Neural progenitor cell (in vitro differentiated cells): ENCODE data around the gene TMPRSS6. TPM values are rescaled to one million over a fixed set of nuclear protein-coding genes. Genes with fewer than 3 reads are reported as not detected.

ENCODE experiments used
- DNase-seq: peaks from one replicate; pipeline ENCODE4 v3.0.0-alpha.2; 2016; ENCODE audit warnings: low spot score
- H2AFZ ChIP-seq: fragments of 200-600 bp; sonication (generic); replicated peaks from 2 replicates; pipeline ENCODE4 v1.6.1; 2016; ENCODE audit warnings: antibody characterized with exemption
- H3F3A ChIP-seq: fragments of 200-600 bp; sonication (generic); 2 replicates; pipeline ENCODE4 v1.6.1; 2016; ENCODE audit warnings: antibody characterized with exemption, low read depth
- H3K27ac ChIP-seq: fragments of 200-600 bp; sonication (generic); 2 replicates; pipeline ENCODE4 v1.5.1; 2016; ENCODE audit warnings: mild to moderate bottlenecking
- H3K27me3 ChIP-seq: fragments of 200-600 bp; sonication (generic); 2 replicates; pipeline ENCODE4 v1.6.1; 2016; ENCODE audit warnings: mild to moderate bottlenecking, moderate library complexity
- H3K36me3 ChIP-seq: fragments of 200-600 bp; sonication (generic); 2 replicates; pipeline ENCODE4 v1.5.1; 2016
- H3K4me1 ChIP-seq: fragments of 200-600 bp; sonication (generic); 2 replicates; pipeline ENCODE4 v1.6.1; 2016; ENCODE audit warnings: mixed run types
- H3K4me2 ChIP-seq: fragments of 200-600 bp; sonication (generic); 2 replicates; pipeline ENCODE4 v1.6.1; 2016
- H3K4me3 ChIP-seq: fragments of 200-600 bp; sonication (generic); 2 replicates; pipeline ENCODE4 v1.5.1; 2016
- H3K79me2 ChIP-seq: fragments of 200-600 bp; sonication (generic); 2 replicates; pipeline ENCODE4 v1.6.1; 2016; ENCODE audit warnings: low read depth
- H3K9ac ChIP-seq: fragments of 200-600 bp; sonication (generic); 2 replicates; pipeline ENCODE4 v1.6.1; 2016
- H3K9me3 ChIP-seq: fragments of 200-600 bp; sonication (generic); 2 replicates; pipeline ENCODE4 v1.5.1; 2016; ENCODE audit warnings: low read depth
- H4K20me1 ChIP-seq: fragments of 200-600 bp; sonication (generic); 2 replicates; pipeline ENCODE4 v1.6.1; 2016; ENCODE audit warnings: low read depth
- H3K27ac Mint-ChIP-seq: 3 replicates; pipeline ENCODE4 v1.8.0; 2021; ENCODE audit warnings: mixed read lengths
- H3K27me3 Mint-ChIP-seq: 2 replicates; pipeline ENCODE4 v1.8.0; 2022; ENCODE audit warnings: low read depth, mild to moderate bottlenecking, inconsistent platforms, moderate library complexity, mixed read lengths; ENCODE audit not compliant: insufficient read depth
- H3K36me3 Mint-ChIP-seq: 3 replicates; pipeline ENCODE4 v1.8.0; 2021; ENCODE audit warnings: mixed read lengths
- H3K4me1 Mint-ChIP-seq: 3 replicates; pipeline ENCODE4 v1.8.0; 2021; ENCODE audit warnings: mixed read lengths
- H3K4me3 Mint-ChIP-seq: 3 replicates; pipeline ENCODE4 v1.8.0; 2021; ENCODE audit warnings: mild to moderate bottlenecking, moderate library complexity, mixed read lengths
- H3K9me3 Mint-ChIP-seq: 3 replicates; pipeline ENCODE4 v1.8.0; 2020; ENCODE audit warnings: mixed read lengths
- EZH2 ChIP-seq: fragments of 200-600 bp; sonication (generic); IDR thresholded peaks from 2 replicates; pipeline ENCODE4 v1.6.1; 2017; ENCODE audit warnings: antibody characterized with exemption, mild to moderate bottlenecking, moderate library complexity
- EZH2phosphoT487 ChIP-seq: fragments of 200-600 bp; sonication (generic); IDR thresholded peaks from 2 replicates; pipeline ENCODE4 v1.6.1; 2017; ENCODE audit warnings: antibody characterized with exemption
- total RNA-seq: library from RNA; depleted of rRNA; stranded (reverse); fragments of >200 nt; gene quantifications from 2 replicates; pipeline ENCODE4 v1.2.3, GENCODE V29; 2015; ENCODE audit warnings: low replicate concordance
- TF ChIP-seq, protein P1 (sequence below): fragments of 200-600 bp; sonication (generic); IDR thresholded peaks from 2 replicates; pipeline ENCODE4 v1.5.1; 2017; ENCODE audit warnings: antibody characterized with exemption, mild to moderate bottlenecking

The TMPRSS6 gene
- total RNA-seq, 1 donor from 2014 or later = not detected

DNA sequence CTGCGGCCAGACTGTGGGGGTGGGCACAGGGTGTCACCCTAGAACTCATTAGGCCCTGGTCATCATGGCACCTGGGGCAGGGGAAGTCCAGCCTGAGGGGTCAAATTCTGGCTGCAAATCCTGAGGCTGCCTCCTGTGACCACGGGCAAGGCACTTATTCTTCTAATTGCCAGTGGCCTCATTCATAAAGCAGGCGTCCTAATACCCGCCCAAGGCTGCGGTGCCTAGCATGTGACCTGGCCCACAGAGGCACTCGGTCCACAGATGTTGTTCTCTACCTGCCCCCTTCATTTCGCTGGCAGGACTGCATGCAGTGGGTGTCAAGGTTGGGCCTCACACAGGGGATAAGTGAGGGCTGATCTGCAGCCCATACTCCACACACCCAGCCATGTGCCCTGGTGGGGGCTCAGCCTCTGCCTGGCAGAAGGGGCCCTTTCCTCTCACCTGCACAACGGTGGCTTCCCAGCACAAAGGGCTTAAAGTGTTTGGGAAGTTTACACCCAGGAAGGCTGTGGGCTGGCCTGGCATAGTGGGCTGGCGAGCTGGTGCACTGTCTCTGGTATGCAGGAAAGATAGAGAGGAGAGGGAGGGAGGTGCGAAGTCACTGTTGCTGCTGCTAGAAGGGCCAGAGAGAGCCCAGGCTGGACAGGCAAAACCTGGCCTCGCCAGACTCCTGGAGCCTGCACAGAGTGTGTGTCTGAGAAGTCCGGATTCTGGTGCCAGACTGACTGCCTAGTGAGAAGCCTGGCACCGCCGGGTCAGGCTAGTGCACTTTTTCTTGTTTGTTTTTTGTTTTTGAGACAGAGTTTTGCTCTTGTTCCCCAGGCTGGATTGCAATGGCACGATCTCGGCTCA lies 86.8 kb downstream of the TMPRSS6 start:
- Histone ChIP-seq H3K4me3 (no peak overlapping the region), H3F3A (no peaks in the 10 kb centered on the region), H3K4me2 (no peak overlapping the region), H3K79me2 (peaks cover 52% of the 10 kb centered on the region), H4K20me1 (peaks cover 42% of the 10 kb centered on the region), H3K9me3 (no peaks in the 10 kb centered on the region), H3K27ac (no peak overlapping the region), H3K36me3 (no peaks in the 10 kb centered on the region), H3K27me3 (no peaks in the 10 kb centered on the region), H3K4me1 (peaks cover 16% of the 10 kb centered on the region), H3K9ac (no peak overlapping the region), H2AFZ (no peak overlapping the region)
- DNase-seq = no peak
- no peaks in the 10 kb centered on the region for H3K9me3 Mint-ChIP-seq
- H3K4me3 Mint-ChIP-seq = no peak overlapping the region
- no peak for TF ChIP-seq EZH2phosphoT487
- no peak for TF ChIP-seq EZH2
- TF ChIP-seq, protein P1, sequence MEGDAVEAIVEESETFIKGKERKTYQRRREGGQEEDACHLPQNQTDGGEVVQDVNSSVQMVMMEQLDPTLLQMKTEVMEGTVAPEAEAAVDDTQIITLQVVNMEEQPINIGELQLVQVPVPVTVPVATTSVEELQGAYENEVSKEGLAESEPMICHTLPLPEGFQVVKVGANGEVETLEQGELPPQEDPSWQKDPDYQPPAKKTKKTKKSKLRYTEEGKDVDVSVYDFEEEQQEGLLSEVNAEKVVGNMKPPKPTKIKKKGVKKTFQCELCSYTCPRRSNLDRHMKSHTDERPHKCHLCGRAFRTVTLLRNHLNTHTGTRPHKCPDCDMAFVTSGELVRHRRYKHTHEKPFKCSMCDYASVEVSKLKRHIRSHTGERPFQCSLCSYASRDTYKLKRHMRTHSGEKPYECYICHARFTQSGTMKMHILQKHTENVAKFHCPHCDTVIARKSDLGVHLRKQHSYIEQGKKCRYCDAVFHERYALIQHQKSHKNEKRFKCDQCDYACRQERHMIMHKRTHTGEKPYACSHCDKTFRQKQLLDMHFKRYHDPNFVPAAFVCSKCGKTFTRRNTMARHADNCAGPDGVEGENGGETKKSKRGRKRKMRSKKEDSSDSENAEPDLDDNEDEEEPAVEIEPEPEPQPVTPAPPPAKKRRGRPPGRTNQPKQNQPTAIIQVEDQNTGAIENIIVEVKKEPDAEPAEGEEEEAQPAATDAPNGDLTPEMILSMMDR = no peak
- peaks cover 21% of the 10 kb centered on the region for H3K4me1 Mint-ChIP-seq
- H3K27me3 Mint-ChIP-seq = peaks cover 5% of the 10 kb centered on the region
- peaks cover 10% of the 10 kb centered on the region for H3K36me3 Mint-ChIP-seq
- H3K27ac Mint-ChIP-seq = no peak overlapping the region

- Histone ChIP-seq H4K20me1 (peaks cover 50% of the 10 kb centered on the region), H3K9me3 (no peaks in the 10 kb centered on the region), H3K79me2 (peaks cover 59% of the 10 kb centered on the region), H3K4me3 (no peak overlapping the region), H3K4me2 (no peak overlapping the region), H3K27ac (no peak overlapping the region), H3K27me3 (no peaks in the 10 kb centered on the region), H3F3A (no peaks in the 10 kb centered on the region), H3K9ac (no peak overlapping the region), H3K4me1 (peaks cover 16% of the 10 kb centered on the region), H2AFZ (no peak overlapping the region), H3K36me3 (no peaks in the 10 kb centered on the region)
- DNase-seq = peak; percentile 86
- H3K4me3 Mint-ChIP-seq = peak overlapping the region; percentile 76
- no peaks in the 10 kb centered on the region for H3K9me3 Mint-ChIP-seq
- TF ChIP-seq, protein P1 = peak; percentile 85
- no peak for TF ChIP-seq EZH2phosphoT487
- no peak overlapping the region for H3K27ac Mint-ChIP-seq
- H3K4me1 Mint-ChIP-seq = peaks cover 25% of the 10 kb centered on the region
- peaks cover 14% of the 10 kb centered on the region for H3K36me3 Mint-ChIP-seq
- peaks cover 4% of the 10 kb centered on the region for H3K27me3 Mint-ChIP-seq
Measured at GRCh38 chr22:37021710-37022482, 87.6 kb downstream of the TMPRSS6 start.

GRCh38 chr22:37021041-37021440 lies 88.5 kb downstream of the TMPRSS6 start:
- no peak for DNase-seq
- Histone ChIP-seq H3K4me2 (peak overlapping the region; percentile 87), H3K79me2 (peaks cover 68% of the 10 kb centered on the region), H4K20me1 (peaks cover 59% of the 10 kb centered on the region), H2AFZ (no peak overlapping the region), H3K27ac (no peak overlapping the region), H3K36me3 (no peaks in the 10 kb centered on the region), H3K9me3 (no peaks in the 10 kb centered on the region), H3K4me1 (peaks cover 16% of the 10 kb centered on the region), H3K27me3 (no peaks in the 10 kb centered on the region), H3K9ac (no peak overlapping the region), H3F3A (no peaks in the 10 kb centered on the region), H3K4me3 (no peak overlapping the region)
- Mint-ChIP-seq H3K27ac (no peak overlapping the region), H3K4me1 (peaks cover 28% of the 10 kb centered on the region), H3K27me3 (peaks cover 7% of the 10 kb centered on the region), H3K9me3 (no peaks in the 10 kb centered on the region), H3K36me3 (peaks cover 14% of the 10 kb centered on the region), H3K4me3 (peak overlapping the region; percentile 99)
- no peak for TF ChIP-seq EZH2phosphoT487
- TF ChIP-seq, protein P1 = no peak
